IMR-90 (cell line): Measurements from ENCODE around the gene BIK. TPM values are rescaled to one million over a fixed set of nuclear protein-coding genes. Genes with fewer than 3 reads are reported as not detected.

Experiments
- ATAC-seq: fragments of 200-7000 bp; cut with Tn5 transposase; 2 replicates; pipeline ENCODE4 v1.9.1; 2020; ENCODE audit warnings: low read depth, mild to moderate bottlenecking, moderate library complexity
- BruUV-seq: library from RNA; stranded (reverse); fragments of 400-500 nt; replicated peaks from 2 replicates; lab custom pipeline; 2021; lab: Mats Ljungman, UMichigan
- CTCF ChIA-PET: fragments of 300-600 bp; formaldehyde crosslinking; extraction: SDS; loops from one replicate; lab custom pipeline; 2021; ENCODE audit warnings: antibody characterized with exemption; lab: Yijun Ruan, JAX
- POLR2A ChIA-PET: fragments of 300-600 bp; sonication (Branson Sonifier 250); formaldehyde crosslinking; loops from one replicate; lab custom pipeline; 2022; ENCODE audit warnings: antibody characterized with exemption; ENCODE audit not compliant: unreplicated experiment; lab: Charles Lee
- DNase-seq: peaks from one replicate; pipeline ENCODE4 v3.0.0; 2013
- H2AFZ ChIP-seq: replicated peaks from 2 replicates; pipeline ENCODE3; 2013; ENCODE audit warnings: low read length, mild to moderate bottlenecking; ENCODE audit not compliant: poor library complexity
- H2AK5ac ChIP-seq: 2 replicates; pipeline ENCODE4 v1.6.1; 2013; ENCODE audit warnings: low read depth, low read length, inconsistent platforms
- H2AK9ac ChIP-seq: replicated peaks from 2 replicates; pipeline ENCODE3; 2013; ENCODE audit warnings: mild to moderate bottlenecking, low read depth, low read length, moderate library complexity; ENCODE audit not compliant: poor library complexity
- H2BK120ac ChIP-seq: 2 replicates; pipeline ENCODE4 v1.6.1; 2013; ENCODE audit warnings: low read depth, low read length, inconsistent platforms
- H2BK15ac ChIP-seq: 3 replicates; pipeline ENCODE4 v1.6.1; 2013; ENCODE audit warnings: low read depth, low read length, inconsistent platforms
- H2BK20ac ChIP-seq: 2 replicates; pipeline ENCODE4 v1.6.1; 2013; ENCODE audit warnings: low read depth, mild to moderate bottlenecking, inconsistent platforms, low read length, moderate library complexity
- H2BK5ac ChIP-seq: 2 replicates; pipeline ENCODE4 v1.6.1; 2013; ENCODE audit warnings: mild to moderate bottlenecking, low read depth, low read length, inconsistent platforms; ENCODE audit not compliant: poor library complexity, severe bottlenecking
- H3K14ac ChIP-seq: replicated peaks from 2 replicates; pipeline ENCODE4 v1.6.1; 2013; ENCODE audit warnings: low read depth, low read length, inconsistent platforms
- H3K18ac ChIP-seq: 2 replicates; pipeline ENCODE4 v1.6.1; 2013; ENCODE audit warnings: low read depth, low read length, control low read depth
- H3K23ac ChIP-seq: 2 replicates; pipeline ENCODE4 v1.6.1; 2013; ENCODE audit warnings: low read depth, low read length, inconsistent platforms
- H3K27ac ChIP-seq: 2 replicates; pipeline ENCODE4 v1.5.1; 2013; ENCODE audit warnings: mild to moderate bottlenecking, control low read depth, low read length; ENCODE audit not compliant: insufficient read depth
- H3K27me3 ChIP-seq: 2 replicates; pipeline ENCODE4 v1.6.1; 2013; ENCODE audit warnings: low read length; ENCODE audit not compliant: control insufficient read depth, insufficient read depth
- H3K36me3 ChIP-seq: 2 replicates; pipeline ENCODE4 v1.6.1; 2013; ENCODE audit warnings: low read length, mixed read lengths; ENCODE audit not compliant: control insufficient read depth, insufficient read depth
- H3K4ac ChIP-seq: 2 replicates; pipeline ENCODE4 v1.6.1; 2013; ENCODE audit warnings: low read depth, low read length, inconsistent platforms
- H3K4me1 ChIP-seq: 2 replicates; pipeline ENCODE4 v1.6.1; 2013; ENCODE audit warnings: low read length, mixed read lengths; ENCODE audit not compliant: control insufficient read depth, insufficient read depth
- H3K4me2 ChIP-seq: 2 replicates; pipeline ENCODE4 v1.6.1; 2013; ENCODE audit warnings: low read depth, mild to moderate bottlenecking, control low read depth, low read length, moderate library complexity
- H3K4me3 ChIP-seq: 2 replicates; pipeline ENCODE4 v1.5.1; 2013; ENCODE audit warnings: low read depth, mild to moderate bottlenecking, control low read depth, low read length, moderate library complexity; ENCODE audit not compliant: insufficient read depth
- H3K56ac ChIP-seq: 2 replicates; pipeline ENCODE4 v1.6.1; 2013; ENCODE audit warnings: low read length, inconsistent platforms; ENCODE audit not compliant: insufficient read depth; ENCODE audit errors: extremely low read depth
- H3K79me1 ChIP-seq, 2 experiments: 2 replicates each; pipeline ENCODE4 v1.6.1; 2013; ENCODE audit warnings: low read length in 2 of 2, inconsistent platforms in 1 of 2, low read depth in 1 of 2
- H3K9ac ChIP-seq: 2 replicates; pipeline ENCODE4 v1.6.1; 2013; ENCODE audit warnings: low read depth, low read length, control low read depth
- H3K9me1 ChIP-seq: 2 replicates; pipeline ENCODE4 v1.6.1; 2013; ENCODE audit warnings: low read length, inconsistent platforms; ENCODE audit not compliant: insufficient read depth
- H3K9me3 ChIP-seq: 2 replicates; pipeline ENCODE4 v1.6.1; 2013; ENCODE audit warnings: low read length; ENCODE audit not compliant: control insufficient read depth, insufficient read depth
- H4K20me1 ChIP-seq: 2 replicates; pipeline ENCODE4 v1.6.1; 2013; ENCODE audit warnings: low read length, inconsistent platforms; ENCODE audit not compliant: insufficient read depth
- H4K5ac ChIP-seq: 2 replicates; pipeline ENCODE4 v1.6.1; 2013; ENCODE audit warnings: mild to moderate bottlenecking, low read depth, low read length, control low read depth
- H4K8ac ChIP-seq, 2 experiments: 2 replicates each; pipeline ENCODE4 v1.6.1; 2013; ENCODE audit warnings: low read depth in 2 of 2, low read length in 2 of 2, control low read depth in 1 of 2, inconsistent platforms in 1 of 2
- H4K91ac ChIP-seq: 2 replicates; pipeline ENCODE4 v1.6.1; 2013; ENCODE audit warnings: low read depth, low read length, inconsistent platforms; ENCODE audit not compliant: insufficient read depth
- BHLHE40 ChIP-seq: fragments of 150-350 bp; IDR thresholded peaks from 2 replicates; pipeline ENCODE4 v1.6.1; 2016; ENCODE audit warnings: mild to moderate bottlenecking, low read depth, low read length
- CEBPB ChIP-seq: IDR thresholded peaks from 2 replicates; pipeline ENCODE4 v1.6.1; 2012; ENCODE audit warnings: low read depth, low read length, improper control_type of control experiment
- CTCF ChIP-seq: conservative IDR thresholded peaks from 2 replicates; pipeline ENCODE4 v1.5.1; 2012; ENCODE audit warnings: mild to moderate bottlenecking, low read depth, low read length, improper control_type of control experiment
- FOS ChIP-seq: fragments of 150-350 bp; IDR thresholded peaks from 2 replicates; pipeline ENCODE4 v1.6.1; 2016; ENCODE audit warnings: low read depth, low read length
- MAZ ChIP-seq: IDR thresholded peaks from 2 replicates; pipeline ENCODE4 v1.6.1; 2012; ENCODE audit warnings: low read depth, mild to moderate bottlenecking, low read length, improper control_type of control experiment, moderate library complexity, borderline replicate concordance
- RAD21 ChIP-seq: IDR thresholded peaks from 2 replicates; pipeline ENCODE4 v1.6.1; 2012; ENCODE audit warnings: low read length, improper control_type of control experiment
- RFX5 ChIP-seq: IDR thresholded peaks from 2 replicates; pipeline ENCODE4 v1.8.0; 2012; ENCODE audit warnings: low read depth, mild to moderate bottlenecking, low read length, moderate library complexity
- WGBS, 2 experiments: methylation state at CpG; one replicate each; pipeline versions ENCODE4 v1.1.5 to v1.1.7; 2013; ENCODE audit warnings: missing lambda C conversion rate in 2 of 2; ENCODE audit not compliant: insufficient read length in 1 of 2; ENCODE audit errors: extremely low coverage in 2 of 2; 5-methylcytosine and 5-hydroxymethylcytosine counted together
- dilution Hi-C: fragments of 300-500 bp; cut with HindIII; formaldehyde crosslinking; loops from one replicate; pipeline ENCODE4 v1.14.3; 2018; ENCODE audit warnings: low sequenced_read_pairs; ENCODE audit not compliant: unreplicated experiment
- in situ Hi-C: fragments of 300-500 bp; cut with MboI; formaldehyde crosslinking; loops from 3 replicates; pipeline ENCODE4 v1.14.3; 2019; ENCODE audit warnings: low sequenced_read_pairs, inconsistent platforms, mixed read lengths
- intact Hi-C: fragments of 100-400 bp; cut with micrococcal nuclease; formaldehyde crosslinking; loops from 2 replicates; pipeline ENCODE4 v1.10.0; 2022
- polyA plus RNA-seq, 3 experiments: library from polyadenylated mRNA; depleted of rRNA; stranded (reverse); fragments of >200 nt; gene quantifications; 2 replicates each; pipeline ENCODE4 v1.2.3, GENCODE V29; 2012; ENCODE audit warnings: low replicate concordance in 1 of 3
- total RNA-seq: library from RNA; depleted of rRNA; stranded (reverse); fragments of >200 nt; gene quantifications from 2 replicates; pipeline ENCODE4 v1.2.3, GENCODE V29; 2012
- TF ChIP-seq, protein P1 (sequence below): fragments of 150-350 bp; IDR thresholded peaks from 2 replicates; pipeline ENCODE4 v1.6.1; 2017; ENCODE audit warnings: mild to moderate bottlenecking, antibody characterized with exemption, low read length, low read depth

BIK gene
- total and polyA plus RNA-seq, 2 of the 4 experiments (the other 2 are of a cell fraction), result 0.18 TPM; not detected in 1

- Histone ChIP-seq H3K23ac (no peak overlapping the region), H3K14ac (no peak overlapping the region), H3K4me2 (no peak overlapping the region), H3K9me3 (no peaks in the 10 kb centered on the region), H3K18ac (no peak overlapping the region), H2AFZ (no peak overlapping the region), H4K5ac (no peak overlapping the region), H4K20me1 (no peaks in the 10 kb centered on the region), H3K27ac (no peak overlapping the region), H3K9ac (no peak overlapping the region), H3K56ac (no peak overlapping the region), H2BK5ac (no peak overlapping the region), H3K36me3 (no peaks in the 10 kb centered on the region), H3K79me1 (peaks cover 1 to 21% of the 10 kb centered on the region in 2 experiments; a peak in 3 of 4 replicates), H2BK15ac (no peak overlapping the region), H3K4me1 (peaks cover 10% of the 10 kb centered on the region), H2AK5ac (no peak overlapping the region), H4K91ac (no peak overlapping the region), H4K8ac (no peak overlapping the region), H2BK120ac (no peak overlapping the region), H2BK20ac (no peak overlapping the region), H3K4ac (no peak overlapping the region), H2AK9ac (no peak overlapping the region), H3K9me1 (peaks cover 6% of the 10 kb centered on the region; the same call in 1 of the 2 replicates), H3K27me3 (no peaks in the 10 kb centered on the region), H3K4me3 (no peak overlapping the region)
- TF ChIP-seq RAD21, result no peak
- no peak for TF ChIP-seq BHLHE40
- TF ChIP-seq CEBPB, result no peak
- TF ChIP-seq RFX5, result no peak
- no peak for TF ChIP-seq CTCF
- no peak for TF ChIP-seq FOS
- TF ChIP-seq, protein P1, sequence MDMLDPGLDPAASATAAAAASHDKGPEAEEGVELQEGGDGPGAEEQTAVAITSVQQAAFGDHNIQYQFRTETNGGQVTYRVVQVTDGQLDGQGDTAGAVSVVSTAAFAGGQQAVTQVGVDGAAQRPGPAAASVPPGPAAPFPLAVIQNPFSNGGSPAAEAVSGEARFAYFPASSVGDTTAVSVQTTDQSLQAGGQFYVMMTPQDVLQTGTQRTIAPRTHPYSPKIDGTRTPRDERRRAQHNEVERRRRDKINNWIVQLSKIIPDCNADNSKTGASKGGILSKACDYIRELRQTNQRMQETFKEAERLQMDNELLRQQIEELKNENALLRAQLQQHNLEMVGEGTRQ, result no peak
- no peak for TF ChIP-seq MAZ
- CTCF ChIA-PET, result no interaction called here
- intact Hi-C loops (no loop called here), in situ Hi-C loops (no loop called here), dilution Hi-C loops (no loop called here)
- POLR2A ChIA-PET, result no interaction called here
- WGBS, 2 experiments, result 86% methylated on average over 1 of the region's 8 CpGs; no CpG with 5 or more reads in 1 of the 2 experiments
- DNase-seq, result no peak
- BruUV-seq, result no TSS peak
- no peak for ATAC-seq
Observed at GRCh38 chr22:43147821-43148220, 37.3 kb downstream of the BIK start.
